HS-27A (cell line): ENCODE measurements around the gene UBE2E1.

Source experiments
- DNase-seq: peaks from one replicate; pipeline ENCODE4 v3.0.0-alpha.2; 2012; ENCODE audit warnings: low read depth, missing footprints

The UBE2E1 gene

GRCh38 chr3:23805633-23806533 lies at the start of gene UBE2E1:
UBE2E1 (plus strand) TSS chr3:23805955; CDS start chr3:23807270, 1,315 bp downstream.
- DNase-seq, result peak; percentile 42

- no peak for DNase-seq
Measured at GRCh38 chr3:23756206-23756840, 49.4 kb upstream of the UBE2E1 start.

- no peak for DNase-seq
Measured at GRCh38 chr3:23758253-23758838, 47.4 kb upstream of the UBE2E1 start.

- no peak for DNase-seq
Measured at GRCh38 chr3:23760325-23760724, 45.4 kb upstream of the UBE2E1 start.

- no peak for DNase-seq
Measured at GRCh38 chr3:23760871-23761373, 44.8 kb upstream of the UBE2E1 start.

- no peak for DNase-seq
Measured at GRCh38 chr3:23761440-23761896, 44.3 kb upstream of the UBE2E1 start.

GRCh38 chr3:23762214-23762613 lies 43.5 kb upstream of the UBE2E1 start:
- DNase-seq, result no peak

GRCh38 chr3:23762759-23763477 lies 42.8 kb upstream of the UBE2E1 start:
- DNase-seq, result no peak

- DNase-seq, result no peak
Measured at GRCh38 chr3:23764407-23764806, 41.3 kb upstream of the UBE2E1 start.

GRCh38 chr3:23767546-23767945 lies 38.2 kb upstream of the UBE2E1 start:
- no peak for DNase-seq

GRCh38 chr3:23775254-23775909 lies 30.4 kb upstream of the UBE2E1 start:
- DNase-seq, result no peak

- no peak for DNase-seq
Measured at GRCh38 chr3:23776352-23776891, 29.3 kb upstream of the UBE2E1 start.

GRCh38 chr3:23778446-23778845 lies 27.3 kb upstream of the UBE2E1 start:
- DNase-seq, result no peak

GRCh38 chr3:23779841-23780240 lies 25.9 kb upstream of the UBE2E1 start:
- no peak for DNase-seq

GRCh38 chr3:23781051-23781450 lies 24.7 kb upstream of the UBE2E1 start:
- no peak for DNase-seq

- no peak for DNase-seq
Measured at GRCh38 chr3:23781871-23782270, 23.9 kb upstream of the UBE2E1 start.

GRCh38 chr3:23785097-23785645 lies 20.6 kb upstream of the UBE2E1 start:
- DNase-seq, result no peak

GRCh38 chr3:23785882-23786281 lies 19.9 kb upstream of the UBE2E1 start:
- no peak for DNase-seq

- no peak for DNase-seq
Measured at GRCh38 chr3:23791678-23792077, 14.1 kb upstream of the UBE2E1 start.

- no peak for DNase-seq
Measured at GRCh38 chr3:23793528-23794134, 12.1 kb upstream of the UBE2E1 start.
